GM12878 (cell line): Measurements from ENCODE around the gene ZBED2. TPM values are rescaled to one million over a fixed set of nuclear protein-coding genes. Genes with fewer than 3 reads are reported as not detected.

Experiments
- ATAC-seq: fragments of 200-7000 bp; cut with Tn5 transposase; 3 replicates; pipeline ENCODE4 v1.9.1; 2020; ENCODE audit warnings: mild to moderate bottlenecking, moderate library complexity
- BruUV-seq: library from RNA; stranded (reverse); fragments of 400-500 nt; replicated peaks from 2 replicates; lab custom pipeline; 2021; lab: Mats Ljungman, UMichigan
- CTCF ChIA-PET: fragments of 300-600 bp; sonication (Branson Sonifier 250); formaldehyde crosslinking; extraction: SDS; loops from one replicate; lab custom pipeline; 2021; ENCODE audit warnings: inconsistent platforms; lab: Yijun Ruan, JAX
- POLR2A ChIA-PET: fragments of 350-600 bp; formaldehyde crosslinking; extraction: SDS; loops from one replicate; lab custom pipeline; 2021; ENCODE audit warnings: inconsistent platforms; lab: Charles Lee
- RAD21 ChIA-PET: fragments of 300-600 bp; sonication (Branson Sonifier 250); formaldehyde crosslinking; loops from one replicate; lab custom pipeline; 2023; ENCODE audit warnings: antibody characterized with exemption; ENCODE audit not compliant: unreplicated experiment; lab: Charles Lee
- SMC1A ChIA-PET: fragments of 300-600 bp; sonication (Branson Sonifier 250); formaldehyde crosslinking; loops from one replicate; lab custom pipeline; 2023; ENCODE audit not compliant: unreplicated experiment, uncharacterized antibody; lab: Charles Lee
- DNase-seq: peaks from one replicate; pipeline ENCODE4 v3.0.0-alpha.2; 2011; ENCODE audit warnings: low read depth, low spot score
- FAIRE-seq: peaks from 3 replicates; lab custom pipeline; 2011; peaks lifted over from hg19 to GRCh38; lab: Jason Lieb, UNC
- H2AFZ ChIP-seq: 2 replicates; pipeline ENCODE4 v1.6.0; 2011; ENCODE audit warnings: low read depth, low read length, control low read depth; ENCODE audit not compliant: control insufficient read depth
- H3K27ac ChIP-seq: 2 replicates; pipeline ENCODE4 v1.5.1; 2011; ENCODE audit warnings: control low read depth; ENCODE audit not compliant: control insufficient read depth, insufficient read depth
- H3K27me3 ChIP-seq, 2 experiments: replicated peaks in 1 of 2; 2 replicates each; pipeline versions ENCODE4 v1.6.0 to v1.6.1; 2011; ENCODE audit warnings: low read length in 1 of 2; ENCODE audit not compliant: control insufficient read depth in 2 of 2, insufficient read depth in 2 of 2
- H3K36me3 ChIP-seq, 2 experiments: 2 replicates each; pipeline ENCODE4 v1.5.1; 2011; ENCODE audit warnings: low read length in 1 of 2; ENCODE audit not compliant: control insufficient read depth in 2 of 2, insufficient read depth in 2 of 2
- H3K4me1 ChIP-seq: 2 replicates; pipeline ENCODE4 v1.6.1; 2011; ENCODE audit warnings: mild to moderate bottlenecking, low read length, moderate library complexity, mixed read lengths; ENCODE audit not compliant: control insufficient read depth, insufficient read depth
- H3K4me2 ChIP-seq: 2 replicates; pipeline ENCODE4 v1.6.0; 2011; ENCODE audit warnings: control low read depth; ENCODE audit not compliant: control insufficient read depth, insufficient read depth
- H3K4me3 ChIP-seq: fragments of 200-600 bp; sonication (generic); 2 replicates; pipeline ENCODE4 v1.5.1; 2016
- H3K79me2 ChIP-seq: 2 replicates; pipeline ENCODE4 v1.6.0; 2011; ENCODE audit warnings: low read length; ENCODE audit not compliant: control insufficient read depth, insufficient read depth
- H3K9ac ChIP-seq: 2 replicates; pipeline ENCODE4 v1.8.0; 2011; ENCODE audit warnings: low read length, control low read depth, mixed read lengths; ENCODE audit not compliant: control insufficient read depth, insufficient read depth
- H3K9me3 ChIP-seq: replicated peaks from 3 replicates; pipeline ENCODE4 v1.5.1; 2011; ENCODE audit warnings: mild to moderate bottlenecking, low read length; ENCODE audit not compliant: control insufficient read depth, insufficient read depth
- H4K20me1 ChIP-seq: 2 replicates; pipeline ENCODE4 v1.6.0; 2011; ENCODE audit not compliant: control insufficient read depth, insufficient read depth
- BHLHE40 ChIP-seq, 2 experiments: fragments of 450-650 bp in 1 of 2; IDR thresholded peaks; 2 replicates each; pipeline ENCODE4 v1.6.1; 2011 to 2017; ENCODE audit warnings: low read depth in 2 of 2, borderline replicate concordance in 1 of 2, improper control_type of control experiment in 1 of 2, low read length in 1 of 2, mild to moderate bottlenecking in 1 of 2
- CREB1 ChIP-seq: IDR thresholded peaks from 2 replicates; pipeline ENCODE4 v1.6.1; 2012; ENCODE audit warnings: low read depth, mild to moderate bottlenecking, inconsistent platforms
- CREM ChIP-seq: IDR thresholded peaks from 2 replicates; pipeline ENCODE4 v1.6.1; 2014; ENCODE audit warnings: antibody characterized with exemption, low read depth
- DPF2 ChIP-seq: fragments of 450-650 bp; IDR thresholded peaks from 2 replicates; pipeline ENCODE4 v1.6.1; 2017; ENCODE audit warnings: mild to moderate bottlenecking
- E2F4 ChIP-seq: IDR thresholded peaks from 2 replicates; pipeline ENCODE4 v1.6.1; 2012; ENCODE audit warnings: low read depth, low read length, improper control_type of control experiment
- IKZF1 ChIP-seq: fragments of 450-650 bp; conservative IDR thresholded peaks from 2 replicates; pipeline ENCODE4 v1.6.1; 2017; ENCODE audit warnings: antibody characterized with exemption, mild to moderate bottlenecking
- IRF4 ChIP-seq: IDR thresholded peaks from 2 replicates; pipeline ENCODE4 v1.6.1; 2011; ENCODE audit warnings: low read depth, low read length
- MAX ChIP-seq: IDR thresholded peaks from 2 replicates; pipeline ENCODE4 v1.6.1; 2012; ENCODE audit warnings: low read depth, low read length, improper control_type of control experiment
- PBX3 ChIP-seq: IDR thresholded peaks from 2 replicates; pipeline ENCODE4 v1.6.1; 2011; ENCODE audit warnings: mild to moderate bottlenecking, low read depth, low read length, moderate library complexity; ENCODE audit not compliant: insufficient replicate concordance
- POLR2A ChIP-seq: IDR thresholded peaks from 2 replicates; pipeline ENCODE4 v1.6.1; 2011; ENCODE audit warnings: low read depth, mild to moderate bottlenecking, low read length
- RCOR1 ChIP-seq: conservative IDR thresholded peaks from 2 replicates; pipeline ENCODE4 v1.6.1; 2012; ENCODE audit warnings: low read depth, low read length, improper control_type of control experiment
- SIX5 ChIP-seq: IDR thresholded peaks from 2 replicates; pipeline ENCODE4 v1.6.1; 2011; ENCODE audit warnings: mild to moderate bottlenecking, low read depth, low read length, moderate library complexity; ENCODE audit not compliant: severe bottlenecking
- SREBF2 ChIP-seq: IDR thresholded peaks from 2 replicates; pipeline ENCODE4 v1.6.1; 2012; ENCODE audit warnings: mild to moderate bottlenecking, low read length
- SRF ChIP-seq, 2 experiments: IDR thresholded peaks; 2 replicates each; pipeline ENCODE4 v1.6.1; 2011; ENCODE audit warnings: low read depth in 2 of 2, low read length in 2 of 2, mild to moderate bottlenecking in 1 of 2, moderate library complexity in 1 of 2
- SUPT20H ChIP-seq: IDR thresholded peaks from 2 replicates; pipeline ENCODE4 v1.6.1; 2011; ENCODE audit warnings: low read depth, mild to moderate bottlenecking, low read length, moderate library complexity, borderline replicate concordance; ENCODE audit not compliant: control insufficient read depth
- TCF7 ChIP-seq: IDR thresholded peaks from 2 replicates; pipeline ENCODE4 v1.6.1; 2014; ENCODE audit warnings: antibody characterized with exemption, borderline replicate concordance
- ZBTB33 ChIP-seq: fragments of 450-650 bp; IDR thresholded peaks from 2 replicates; pipeline ENCODE4 v1.6.1; 2017; ENCODE audit warnings: mild to moderate bottlenecking
- ZNF384 ChIP-seq: IDR thresholded peaks from 2 replicates; pipeline ENCODE4 v1.6.1; 2012; ENCODE audit warnings: low read depth, mild to moderate bottlenecking, low read length, improper control_type of control experiment, borderline replicate concordance
- ZZZ3 ChIP-seq: IDR thresholded peaks from 2 replicates; pipeline ENCODE4 v1.6.1; 2011; ENCODE audit warnings: low read depth; ENCODE audit not compliant: control insufficient read depth, insufficient read length
- WGBS: methylation state at CpG from one replicate; pipeline ENCODE4 v1.1.6; 2016; ENCODE audit warnings: low lambda C conversion rate; ENCODE audit not compliant: insufficient replicate concordance, insufficient coverage; ENCODE audit errors: missing lambda C conversion rate; 5-methylcytosine and 5-hydroxymethylcytosine counted together
- in situ Hi-C: fragments of 300-500 bp; cut with MboI; formaldehyde crosslinking; loops from 9 replicates; pipeline ENCODE4 v1.14.3; 2018; ENCODE audit warnings: mixed read lengths
- intact Hi-C: fragments of 100-400 bp; cut with micrococcal nuclease; formaldehyde crosslinking; loops from one replicate; pipeline ENCODE4 v1.14.2; 2022; ENCODE audit not compliant: unreplicated experiment
- polyA plus RNA-seq, 11 experiments: library from polyadenylated mRNA; depleted of rRNA in 4 of 11; unstranded in 6 of 11; stranded (reverse) in 5 of 11; fragments of >200 nt; fragmentation: Nextera tagmentation in 4 of 11; fragmentation: Illumina TruSeq in 1 of 11; extraction: Ambion mirVana in 4 of 11; extraction: Trizol in 1 of 11; gene quantifications; 1 replicate in 1 of 11; 2 replicates in 10 of 11; pipeline versions ENCODE4 v1.2.1 to v1.2.3, GENCODE V29; 2011 to 2016; ENCODE audit warnings: inconsistent platforms in 2 of 11, missing spikeins in 2 of 11, low read depth in 1 of 11
- total RNA-seq, 4 experiments: library from RNA; depleted of rRNA in 3 of 4; stranded (reverse); fragments of >200 nt in 3 of 4; fragmentation: Illumina TruSeq in 1 of 4; extraction: Trizol in 1 of 4; gene quantifications; 2 replicates each; pipeline versions ENCODE4 v1.2.1 to v1.2.3, GENCODE V29; 2013 to 2021

Gene ZBED2
- total and polyA plus RNA-seq, 10 of the 15 experiments (the other 5 are each of a cell fraction or from before 2014, with no cell fraction given): 0.02 to 0.24 (median 0.08) TPM; not detected in 3

GRCh38 chr3:111591555-111591954 is 3.6 kb downstream of the ZBED2 start:
- H3K36me3 ChIP-seq: no peaks in the 10 kb centered on the region

More at GRCh38 chr3:111591555-111591954, 3.6 kb downstream of the ZBED2 start:
- 53% methylated on average over 3 of the region's 3 CpGs for WGBS
- ChIA-PET SMC1A (interaction anchor here (0.6 to 3.2 kb wide), 2 partner anchors 13 to 301 kb away, joined by 4 to 19 read pairs; no protein-coding TSS in a partner anchor), CTCF (interaction anchor here (0.8 to 2.4 kb wide), 2 partner anchors 8 to 13 kb away, joined by 3 to 10 read pairs; no protein-coding TSS in a partner anchor), RAD21 (interaction anchor here (1.0 to 1.1 kb wide), 2 partner anchors 14 to 77 kb away, joined by 3 read pairs; no protein-coding TSS in a partner anchor), POLR2A (interaction anchor here (0.6 kb wide), 1 partner anchor 1094 kb away, joined by 3 read pairs; no protein-coding TSS in a partner anchor)
- H3K9ac ChIP-seq: no peak overlapping the region
- no peaks in the 10 kb centered on the region for H3K4me1 ChIP-seq
- ATAC-seq (no peak), DNase-seq (no peak), FAIRE-seq (no peak)
- no peak overlapping the region for H3K4me3 ChIP-seq
- H3K27ac ChIP-seq: no peak overlapping the region
- TF ChIP-seq IKZF1 (no peak), SREBF2 (no peak), MAX (no peak), CREB1 (no peak), POLR2A (no peak), ZBTB33 (no peak), PBX3 (no peak), E2F4 (no peak), DPF2 (no peak), SIX5 (no peak), BHLHE40 (IDR thresholded peaks at IDR 0.05; ENCODE audit: borderline replicate concordance in 1 of 2, low read depth in 2 of 2, low read length in 1 of 2) (no peak), SRF (IDR thresholded peaks at IDR 0.05; ENCODE audit: low read depth in 2 of 2, low read length in 2 of 2) (no peak), CREM (no peak), IRF4 (no peak), TCF7 (no peak), ZZZ3 (no peak), SUPT20H (no peak), RCOR1 (no peak), ZNF384 (no peak)
- no peaks in the 10 kb centered on the region for H3K79me2 ChIP-seq
- no peak overlapping the region for H3K4me2 ChIP-seq
- BruUV-seq: no TSS peak
- no peaks in the 10 kb centered on the region for H4K20me1 ChIP-seq
- no peaks in the 10 kb centered on the region for H3K27me3 ChIP-seq
- H3K9me3 ChIP-seq: no peaks in the 10 kb centered on the region
- intact Hi-C loops (no loop called here), in situ Hi-C loops (no loop called here)
- H2AFZ ChIP-seq: no peak overlapping the region
